GM12875 (cell line): ENCODE measurements around the gene RTL10.

Source experiments
- H3K4me3 ChIP-seq: one replicate; pipeline ENCODE4 v1.5.1; 2011; ENCODE audit warnings: low read depth, low read length, control low read depth
- TF ChIP-seq, protein P1 (sequence below): IDR thresholded peaks from 2 replicates; pipeline ENCODE4 v1.5.1; 2011; ENCODE audit warnings: low read depth, mild to moderate bottlenecking, control low read depth, inconsistent platforms, low read length, moderate library complexity, borderline replicate concordance; ENCODE audit not compliant: insufficient read depth

The RTL10 gene

DNA sequence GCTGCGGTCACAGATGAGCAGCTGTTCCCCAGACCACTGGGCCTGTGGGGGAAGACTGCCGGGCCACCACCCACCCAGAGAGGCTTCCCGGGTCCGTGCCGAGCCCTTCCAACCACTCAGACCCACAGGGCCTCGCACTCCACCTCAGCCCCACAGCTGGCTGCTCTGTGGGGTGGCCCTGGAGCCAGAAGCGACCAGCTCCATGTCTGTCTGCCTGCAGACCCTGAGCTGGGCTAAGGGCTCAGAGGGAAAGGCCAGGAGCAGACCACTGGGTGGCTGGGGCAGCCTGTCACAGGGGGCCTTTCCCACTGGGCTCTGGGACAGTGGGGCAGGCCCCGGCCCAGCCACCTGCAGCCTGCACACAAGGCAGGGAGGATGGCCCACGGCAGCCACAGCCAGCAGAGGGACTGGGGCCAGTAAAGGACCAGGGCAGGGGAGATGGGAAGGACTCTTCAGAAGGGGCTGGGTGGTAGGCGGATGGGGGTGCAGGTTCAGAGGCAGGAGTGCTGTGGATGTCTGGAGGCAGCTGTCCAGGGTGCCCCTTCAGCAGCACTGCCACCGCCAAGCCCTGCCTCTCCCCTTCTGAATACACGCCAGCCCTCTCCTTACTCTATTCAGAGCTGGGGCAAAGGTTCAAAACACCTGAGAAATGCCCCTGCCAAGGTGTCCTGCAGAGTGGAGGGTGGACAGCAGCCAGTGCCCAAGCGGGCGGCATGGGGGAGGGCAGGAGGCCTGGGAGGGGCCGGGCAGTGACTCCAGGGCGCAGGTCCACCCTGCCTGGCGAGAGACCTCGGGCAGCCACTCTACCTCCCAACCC, 32.2 kb downstream of the RTL10 start:
- TF ChIP-seq, protein P1, sequence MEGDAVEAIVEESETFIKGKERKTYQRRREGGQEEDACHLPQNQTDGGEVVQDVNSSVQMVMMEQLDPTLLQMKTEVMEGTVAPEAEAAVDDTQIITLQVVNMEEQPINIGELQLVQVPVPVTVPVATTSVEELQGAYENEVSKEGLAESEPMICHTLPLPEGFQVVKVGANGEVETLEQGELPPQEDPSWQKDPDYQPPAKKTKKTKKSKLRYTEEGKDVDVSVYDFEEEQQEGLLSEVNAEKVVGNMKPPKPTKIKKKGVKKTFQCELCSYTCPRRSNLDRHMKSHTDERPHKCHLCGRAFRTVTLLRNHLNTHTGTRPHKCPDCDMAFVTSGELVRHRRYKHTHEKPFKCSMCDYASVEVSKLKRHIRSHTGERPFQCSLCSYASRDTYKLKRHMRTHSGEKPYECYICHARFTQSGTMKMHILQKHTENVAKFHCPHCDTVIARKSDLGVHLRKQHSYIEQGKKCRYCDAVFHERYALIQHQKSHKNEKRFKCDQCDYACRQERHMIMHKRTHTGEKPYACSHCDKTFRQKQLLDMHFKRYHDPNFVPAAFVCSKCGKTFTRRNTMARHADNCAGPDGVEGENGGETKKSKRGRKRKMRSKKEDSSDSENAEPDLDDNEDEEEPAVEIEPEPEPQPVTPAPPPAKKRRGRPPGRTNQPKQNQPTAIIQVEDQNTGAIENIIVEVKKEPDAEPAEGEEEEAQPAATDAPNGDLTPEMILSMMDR = no peak

DNA sequence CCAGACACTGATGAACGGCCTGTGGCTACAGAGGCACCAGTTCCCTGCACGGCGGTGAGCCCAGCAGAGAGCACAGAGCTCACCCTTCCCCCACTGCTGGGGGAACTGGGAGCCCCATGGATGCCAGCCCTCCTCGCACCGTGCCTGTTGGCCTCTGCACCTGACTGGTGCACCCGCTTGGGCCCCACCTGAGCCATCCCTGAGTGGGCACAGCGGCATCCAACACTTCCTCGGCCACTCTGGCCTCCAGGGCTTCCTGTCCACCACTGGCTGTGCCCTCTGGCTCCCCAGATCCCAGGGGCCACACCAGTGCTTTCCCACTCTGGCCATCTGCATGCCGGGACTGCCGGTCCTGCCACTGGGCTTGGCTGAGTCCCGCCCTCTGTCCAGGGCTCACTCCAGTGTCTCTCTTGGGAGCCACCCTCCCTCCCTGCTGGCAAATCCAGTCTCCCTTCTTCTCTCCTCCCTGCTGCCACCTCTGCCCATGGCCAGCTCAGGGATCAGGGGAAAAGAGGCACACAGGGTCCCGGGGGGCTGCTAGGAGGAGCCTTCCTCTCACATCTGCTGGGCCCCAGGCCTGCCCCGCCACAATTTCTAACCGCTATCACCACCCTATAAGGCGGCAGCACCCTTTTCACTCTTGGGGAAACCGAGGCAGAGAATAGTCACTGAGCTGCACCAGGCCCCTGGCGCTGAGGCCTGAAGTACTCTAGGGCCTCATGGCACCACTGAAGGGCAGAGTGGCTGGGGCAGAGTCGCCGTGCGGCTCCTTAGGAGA, 33.0 kb downstream of the RTL10 start:
- TF ChIP-seq, protein P1 = no peak
- no peak overlapping the region for H3K4me3 ChIP-seq

More for the DNA sequence above, 32.2 kb downstream of the RTL10 start:
- H3K4me3 ChIP-seq = no peak overlapping the region

DNA sequence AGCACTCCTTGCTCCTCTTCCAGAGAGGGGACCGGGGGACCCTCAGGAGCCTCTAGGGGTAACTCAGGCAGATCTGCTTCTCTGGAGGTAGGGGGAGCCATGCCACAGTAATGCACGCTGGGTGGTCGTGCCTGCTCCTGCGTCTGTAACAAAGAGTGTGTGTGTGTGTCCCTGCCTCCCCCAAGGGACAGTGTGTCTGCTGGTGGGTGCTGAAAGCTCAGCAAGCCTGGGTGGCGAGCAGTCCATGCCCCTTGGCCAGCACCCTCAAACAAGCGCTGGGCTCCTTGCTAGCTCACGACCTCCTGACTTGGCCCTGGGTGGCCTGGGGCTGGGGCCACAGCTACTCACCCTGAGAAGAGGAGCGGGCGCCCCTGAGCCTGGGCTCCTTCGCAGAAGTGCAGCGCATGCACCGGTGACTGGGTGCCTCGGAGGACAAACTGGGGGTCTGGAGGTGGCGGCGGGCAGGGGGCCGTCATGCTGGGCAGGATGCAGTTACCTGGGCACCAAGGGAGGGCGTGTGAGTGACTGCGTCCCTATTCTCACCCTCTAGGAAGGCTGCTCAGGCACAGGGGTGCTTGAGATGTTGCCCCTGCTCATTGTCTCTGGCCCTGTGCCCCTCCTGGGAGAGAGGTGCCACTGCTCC, 33.7 kb downstream of the RTL10 start:
- TF ChIP-seq, protein P1 = no peak
- H3K4me3 ChIP-seq = no peak overlapping the region

DNA sequence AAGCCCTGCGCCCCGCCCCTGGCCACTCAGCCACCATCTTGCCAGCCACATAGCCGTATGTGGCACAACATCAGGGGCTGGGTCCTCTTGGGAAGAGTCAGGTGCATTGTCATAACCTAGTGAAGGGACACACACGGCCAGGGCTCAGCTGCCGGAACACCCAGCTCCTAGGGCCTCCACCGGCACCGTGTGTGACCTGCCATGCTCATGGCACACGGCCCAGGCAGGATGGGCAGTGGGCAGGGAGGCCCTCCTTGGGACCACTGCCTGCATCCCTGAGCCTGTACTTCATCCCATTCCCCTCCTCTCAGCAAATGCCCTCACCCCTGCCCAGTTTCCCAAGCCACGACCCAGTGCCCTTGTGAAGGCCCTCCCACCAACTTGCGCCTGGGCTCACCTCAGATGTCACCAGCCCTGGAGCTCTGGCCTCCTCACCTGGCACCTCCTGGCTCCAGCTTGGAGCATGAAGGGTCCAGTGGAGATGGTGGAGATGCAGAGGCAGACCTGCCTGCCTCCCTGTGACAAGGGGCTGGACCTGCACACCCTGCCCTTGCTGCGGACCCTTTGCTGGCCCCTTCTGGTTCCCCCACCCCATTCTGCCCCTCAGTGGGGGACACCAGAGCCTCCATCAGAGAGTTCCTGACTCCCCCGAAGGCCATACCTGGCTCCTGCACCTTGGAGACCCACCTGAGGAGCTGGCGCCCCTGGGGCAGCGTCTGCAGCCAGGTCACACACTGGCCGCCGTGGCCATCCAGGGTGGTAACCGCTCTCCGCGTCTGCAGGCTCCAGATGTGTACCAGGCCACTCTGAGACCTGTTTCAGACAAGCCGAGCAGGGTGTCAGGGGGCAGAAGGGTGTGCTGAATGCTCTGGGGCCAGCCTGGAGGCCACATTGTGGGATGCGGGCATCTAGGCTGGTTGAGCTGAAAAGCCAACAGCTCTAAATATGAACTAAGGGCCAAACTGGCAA, 34.5 kb downstream of the RTL10 start:
- TF ChIP-seq, protein P1 = no peak
- H3K4me3 ChIP-seq = no peak overlapping the region

DNA sequence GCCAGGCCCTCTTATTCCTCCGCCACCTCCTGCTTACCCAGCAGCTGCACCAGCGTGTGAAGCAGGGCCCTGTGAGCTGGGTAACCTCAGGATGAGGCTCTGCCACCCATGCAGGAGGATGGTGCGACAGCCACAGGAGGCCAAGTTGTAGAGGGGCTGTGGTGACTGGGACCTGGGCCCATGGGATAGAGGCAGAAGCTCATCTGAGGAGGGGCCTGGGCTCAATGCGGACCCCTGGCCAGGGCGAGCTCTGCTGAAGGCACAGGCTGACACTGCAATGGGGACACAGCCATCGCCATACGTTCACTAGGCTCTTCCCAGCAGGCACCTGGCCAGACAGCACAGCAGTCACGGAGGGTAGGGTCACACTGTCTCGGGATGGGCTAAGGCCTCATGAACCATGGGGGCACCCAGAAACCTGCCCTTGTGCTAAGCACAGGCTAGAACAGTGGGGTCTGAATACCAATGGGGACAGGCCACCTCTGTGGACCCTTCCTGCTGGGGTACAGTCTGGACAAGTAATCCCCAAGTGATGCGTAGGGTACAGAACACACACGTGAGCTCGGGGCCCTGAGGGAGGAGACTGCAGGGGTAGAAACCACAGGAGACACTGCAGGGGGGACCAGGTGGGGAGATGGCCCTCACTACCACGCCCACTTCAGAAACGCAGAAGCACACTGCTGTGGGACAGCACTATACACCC, 35.3 kb downstream of the RTL10 start:
- TF ChIP-seq, protein P1 = no peak

More for the DNA sequence above, 35.3 kb downstream of the RTL10 start:
- H3K4me3 ChIP-seq = no peak overlapping the region
